SJSA1 (cell line): ENCODE measurements around the gene ZNF397. TPM values are rescaled to one million over a fixed set of nuclear protein-coding genes. Genes with fewer than 3 reads are reported as not detected.

ENCODE experiments used
- DNase-seq, 2 experiments: peaks; one replicate each; pipeline ENCODE4 v3.0.0-alpha.2; 2015 to 2020; ENCODE audit warnings: low spot score in 2 of 2, low read depth in 1 of 2
- H3K27ac ChIP-seq: fragments of 250-450 bp; sonication (Bioruptor Pico); 2 replicates; pipeline ENCODE4 v1.5.1; 2020; ENCODE audit warnings: mild to moderate bottlenecking, moderate library complexity
- H3K27me3 ChIP-seq: fragments of 250-450 bp; sonication (Bioruptor Pico); replicated peaks from 2 replicates; pipeline ENCODE4 v1.5.1; 2020; ENCODE audit warnings: mild to moderate bottlenecking, moderate library complexity
- H3K36me3 ChIP-seq: fragments of 250-450 bp; sonication (Bioruptor Pico); 2 replicates; pipeline ENCODE4 v1.5.1; 2020; ENCODE audit warnings: mild to moderate bottlenecking
- H3K4me1 ChIP-seq: fragments of 250-450 bp; sonication (Bioruptor Pico); replicated peaks from 2 replicates; pipeline ENCODE4 v1.6.1; 2021; ENCODE audit warnings: mild to moderate bottlenecking
- H3K4me3 ChIP-seq: fragments of 250-450 bp; sonication (Bioruptor Pico); 2 replicates; pipeline ENCODE4 v1.5.1; 2020; ENCODE audit warnings: mild to moderate bottlenecking
- H3K9me3 ChIP-seq: fragments of 250-450 bp; sonication (Bioruptor Pico); replicated peaks from 2 replicates; pipeline ENCODE4 v1.5.1; 2020; ENCODE audit warnings: mild to moderate bottlenecking
- total RNA-seq: library from RNA; depleted of rRNA; stranded (reverse); fragments of >200 nt; shearing (Covaris generic); gene quantifications from 2 replicates; pipeline ENCODE4 v1.2.3, GENCODE V29; 2014

The ZNF397 gene
- total RNA-seq, 1 experiment from 2014 or later = 11.4 TPM

GRCh38 chr18:35227254-35227653 is 13.6 kb upstream of the ZNF397 start:
- Histone ChIP-seq H3K9me3 (no peaks in the 10 kb centered on the region), H3K4me3 (no peak overlapping the region), H3K36me3 (no peaks in the 10 kb centered on the region), H3K4me1 (no peaks in the 10 kb centered on the region), H3K27me3 (no peaks in the 10 kb centered on the region), H3K27ac (no peak overlapping the region)
- no peak for DNase-seq

- Histone ChIP-seq H3K4me1 (no peaks in the 10 kb centered on the region), H3K9me3 (no peaks in the 10 kb centered on the region), H3K36me3 (no peaks in the 10 kb centered on the region), H3K4me3 (no peak overlapping the region), H3K27ac (no peak overlapping the region), H3K27me3 (no peaks in the 10 kb centered on the region)
- peak; percentile 47 to 71 for DNase-seq
These were observed 9.8 kb upstream of the ZNF397 start for GRCh38 chr18:35231052-35231451.

- no peaks in the 10 kb centered on the region for H3K9me3 ChIP-seq
- H3K27ac ChIP-seq = no peak overlapping the region
- no peaks in the 10 kb centered on the region for H3K36me3 ChIP-seq
- no peaks in the 10 kb centered on the region for H3K27me3 ChIP-seq
- no peak overlapping the region for H3K4me3 ChIP-seq
- DNase-seq = no peak
- no peaks in the 10 kb centered on the region for H3K4me1 ChIP-seq
These were observed 4.1 kb upstream of the ZNF397 start for GRCh38 chr18:35236571-35237363.

GRCh38 chr18:35239314-35239713 is 1.5 kb upstream of the ZNF397 start:
- Histone ChIP-seq H3K27me3 (no peaks in the 10 kb centered on the region), H3K27ac (no peak overlapping the region)
- DNase-seq = no peak

GRCh38 chr18:35241448-35241804 is 592 bp downstream of the ZNF397 start:
- DNase-seq = no peak
- no peaks in the 10 kb centered on the region for H3K4me1 ChIP-seq
- H3K27me3 ChIP-seq = no peaks in the 10 kb centered on the region
- peaks cover 6% of the 10 kb centered on the region; the same call in 1 of the 2 replicates for H3K9me3 ChIP-seq
- H3K36me3 ChIP-seq = peaks cover 40% of the 10 kb centered on the region
- H3K4me3 ChIP-seq = peak overlapping the region; percentile 65
- H3K27ac ChIP-seq = peak overlapping the region; percentile 95

More at GRCh38 chr18:35239314-35239713, 1.5 kb upstream of the ZNF397 start:
- Histone ChIP-seq H3K9me3 (peaks cover 6% of the 10 kb centered on the region; the same call in 1 of the 2 replicates), H3K4me1 (no peaks in the 10 kb centered on the region), H3K4me3 (no peak overlapping the region), H3K36me3 (peaks cover 22% of the 10 kb centered on the region)

GRCh38 chr18:35242426-35242825 is 1.6 kb downstream of the ZNF397 start:
- Histone ChIP-seq H3K27ac (no peak overlapping the region), H3K27me3 (no peaks in the 10 kb centered on the region), H3K36me3 (peaks cover 50% of the 10 kb centered on the region), H3K4me3 (no peak overlapping the region), H3K9me3 (peaks cover 6% of the 10 kb centered on the region; the same call in 1 of the 2 replicates), H3K4me1 (no peaks in the 10 kb centered on the region)
- DNase-seq = no peak

GRCh38 chr18:35244671-35245070 is 3.8 kb downstream of the ZNF397 start:
- Histone ChIP-seq H3K27ac (no peak overlapping the region), H3K4me3 (no peak overlapping the region), H3K9me3 (peaks cover 6% of the 10 kb centered on the region; the same call in 1 of the 2 replicates), H3K27me3 (no peaks in the 10 kb centered on the region), H3K4me1 (no peaks in the 10 kb centered on the region), H3K36me3 (peaks cover 63% of the 10 kb centered on the region)
- DNase-seq = no peak

GRCh38 chr18:35245719-35246317 is 5.0 kb downstream of the ZNF397 start:
- no peak for DNase-seq
- peaks cover 6% of the 10 kb centered on the region; the same call in 1 of the 2 replicates for H3K9me3 ChIP-seq
- H3K4me1 ChIP-seq = no peaks in the 10 kb centered on the region; the same call in 1 of the 2 replicates
- no peak overlapping the region for H3K4me3 ChIP-seq
- no peaks in the 10 kb centered on the region for H3K27me3 ChIP-seq
- H3K36me3 ChIP-seq = peaks cover 74% of the 10 kb centered on the region
- no peak overlapping the region for H3K27ac ChIP-seq

GRCh38 chr18:35246831-35247230 is 6.0 kb downstream of the ZNF397 start:
- H3K4me3 ChIP-seq = no peak overlapping the region

GRCh38 chr18:35247412-35248249 is 6.8 kb downstream of the ZNF397 start:
- H3K27ac ChIP-seq = no peak overlapping the region
- peaks cover 79% of the 10 kb centered on the region for H3K36me3 ChIP-seq
- no peak for DNase-seq
- H3K4me1 ChIP-seq = no peaks in the 10 kb centered on the region; the same call in 1 of the 2 replicates
- H3K27me3 ChIP-seq = no peaks in the 10 kb centered on the region
- H3K9me3 ChIP-seq = peaks cover 9% of the 10 kb centered on the region
- no peak overlapping the region for H3K4me3 ChIP-seq

More at GRCh38 chr18:35246831-35247230, 6.0 kb downstream of the ZNF397 start:
- peaks cover 6% of the 10 kb centered on the region; the same call in 1 of the 2 replicates for H3K9me3 ChIP-seq
- peaks cover 81% of the 10 kb centered on the region for H3K36me3 ChIP-seq
- no peak for DNase-seq
- H3K27ac ChIP-seq = no peak overlapping the region
- no peaks in the 10 kb centered on the region; the same call in 1 of the 2 replicates for H3K4me1 ChIP-seq
- H3K27me3 ChIP-seq = no peaks in the 10 kb centered on the region

- H3K36me3 ChIP-seq = peaks cover 77% of the 10 kb centered on the region
These were observed 7.6 kb downstream of the ZNF397 start for GRCh38 chr18:35248429-35248828.

GRCh38 chr18:35252466-35252865 is 11.6 kb downstream of the ZNF397 start:
- H3K9me3 ChIP-seq = peaks cover 12% of the 10 kb centered on the region; the same call in 1 of the 2 replicates
- H3K4me1 ChIP-seq = no peaks in the 10 kb centered on the region; the same call in 1 of the 2 replicates
- H3K27me3 ChIP-seq = no peaks in the 10 kb centered on the region
- peaks cover 52% of the 10 kb centered on the region for H3K36me3 ChIP-seq
- no peak for DNase-seq
- H3K4me3 ChIP-seq = no peak overlapping the region
- H3K27ac ChIP-seq = no peak overlapping the region

More at GRCh38 chr18:35248429-35248828, 7.6 kb downstream of the ZNF397 start:
- DNase-seq = no peak
- Histone ChIP-seq H3K27me3 (no peaks in the 10 kb centered on the region), H3K9me3 (peaks cover 15% of the 10 kb centered on the region), H3K4me1 (no peaks in the 10 kb centered on the region; the same call in 1 of the 2 replicates), H3K4me3 (no peak overlapping the region), H3K27ac (no peak overlapping the region)

- no peak overlapping the region for H3K27ac ChIP-seq
- peaks cover 12% of the 10 kb centered on the region; the same call in 1 of the 2 replicates for H3K9me3 ChIP-seq
- no peaks in the 10 kb centered on the region for H3K27me3 ChIP-seq
- no peaks in the 10 kb centered on the region; the same call in 1 of the 2 replicates for H3K4me1 ChIP-seq
- DNase-seq = no peak
- H3K36me3 ChIP-seq = peaks cover 43% of the 10 kb centered on the region
- no peak overlapping the region for H3K4me3 ChIP-seq
These were observed 12.9 kb downstream of the ZNF397 start for GRCh38 chr18:35253655-35254287.
